ENCODE measurements around the gene DMTF1.
"Not testable (repeated sequence)": the region's sequence is repeated elsewhere in the genome, so short reads cannot be mapped to it uniquely, and the experiment has no call there.

The DMTF1 gene

GRCh38 chr7:87202705-87203104, 50.5 kb downstream of the DMTF1 start:
- DNase-seq, result no peak

- not testable (repeated sequence) for DNase-seq
These were observed 51.7 kb downstream of the DMTF1 start for GRCh38 chr7:87203929-87204328.

GRCh38 chr7:87204933-87205332, 52.7 kb downstream of the DMTF1 start:
- DNase-seq, result no peak

- DNase-seq, result not testable (repeated sequence)
These were observed 53.4 kb downstream of the DMTF1 start for GRCh38 chr7:87205701-87206100.

GRCh38 chr7:87206361-87206760, 54.1 kb downstream of the DMTF1 start:
- no peak for DNase-seq

GRCh38 chr7:87209295-87209924, 57.2 kb downstream of the DMTF1 start:
- no peak for DNase-seq

GRCh38 chr7:87210506-87210905, 58.3 kb downstream of the DMTF1 start:
- no peak for DNase-seq

- DNase-seq, result no peak
These were observed 60.2 kb downstream of the DMTF1 start for GRCh38 chr7:87212498-87212897.

- no peak for DNase-seq
These were observed 61.0 kb downstream of the DMTF1 start for GRCh38 chr7:87213252-87213651.

- DNase-seq, result no peak
These were observed 61.6 kb downstream of the DMTF1 start for GRCh38 chr7:87213811-87214210.

GRCh38 chr7:87215046-87215445, 62.8 kb downstream of the DMTF1 start:
- DNase-seq, result no peak

- DNase-seq, result no peak
These were observed 64.7 kb downstream of the DMTF1 start for GRCh38 chr7:87216701-87217508.

GRCh38 chr7:87217983-87218653, 65.9 kb downstream of the DMTF1 start:
- DNase-seq, result no peak

- no peak for DNase-seq
These were observed 66.7 kb downstream of the DMTF1 start for GRCh38 chr7:87218796-87219544.

GRCh38 chr7:87219545-87220025, 67.3 kb downstream of the DMTF1 start, which contains the start of gene TMEM243:
Gene TMEM243, minus strand, starts transcription at chr7:87219732. Its CDS starts 229 bp downstream, at chr7:87219503.
- DNase-seq, result peak; percentile 5 to 34

GRCh38 chr7:87220026-87220733, 67.9 kb downstream of the DMTF1 start:
- peak; percentile 57 to 71 for DNase-seq

GRCh38 chr7:87220734-87221215, 68.5 kb downstream of the DMTF1 start:
- no peak for DNase-seq

- no peak for DNase-seq
These were observed 71.4 kb downstream of the DMTF1 start for GRCh38 chr7:87223666-87224065.

GRCh38 chr7:87225696-87226095, 73.4 kb downstream of the DMTF1 start:
- DNase-seq, result no peak

GRCh38 chr7:87226495-87226894, 74.2 kb downstream of the DMTF1 start:
- no peak for DNase-seq

- peak; percentile 63 to 90 for DNase-seq
These were observed 79.0 kb downstream of the DMTF1 start for GRCh38 chr7:87231258-87231657.

GRCh38 chr7:87231711-87232110, 79.5 kb downstream of the DMTF1 start:
- peak; percentile 34 to 79 for DNase-seq
